ENCODE data around the gene MARCHF2. TPM values are rescaled to one million over a fixed set of nuclear protein-coding genes. Genes with fewer than 3 reads are reported as not detected.
"Not testable (repeated sequence)": the region's sequence is repeated elsewhere in the genome, so short reads cannot be mapped to it uniquely, and the experiment has no call there.

Gene MARCHF2
- total and polyA plus RNA-seq, 9 of the 15 experiments (the other 6 are each of a cell fraction or from before 2014, with no cell fraction given) = 0.39 to 6.4 (median 2.2) TPM

GRCh38 chr19:8379156-8379891 lies 33.8 kb upstream of the MARCHF2 start:
- H3K4me1 ChIP-seq (replicated peaks in 1 of 2; ENCODE audit: control insufficient read depth in 2 of 2, insufficient read depth in 2 of 2, low read length in 2 of 2); H3K9me1 ChIP-seq (ENCODE audit: control insufficient read depth, insufficient read depth, low read length); ATAC-seq; H3K36me3 ChIP-seq (ENCODE audit: control insufficient read depth, insufficient read depth, low read length); H4K20me1 ChIP-seq (replicated peaks; ENCODE audit: control insufficient read depth, insufficient read depth, low read length); FAIRE-seq; H3K79me2 ChIP-seq (ENCODE audit: control insufficient read depth, insufficient read depth, low read length); H3K9me3 ChIP-seq (replicated peaks; ENCODE audit: control insufficient read depth, insufficient read depth, low read depth, low read length); H3K9ac ChIP-seq (ENCODE audit: insufficient read depth in 1 of 2, low read depth in 2 of 2, low read length in 2 of 2); H3K27ac ChIP-seq (ENCODE audit: extremely low read depth, low read depth, low read length); BruUV-seq (replicated peaks); CTCF ChIA-PET (ENCODE audit: low intra/inter-chr PET ratio); H3K27me3 ChIP-seq (ENCODE audit: control insufficient read depth in 2 of 2, insufficient read depth in 2 of 2, low read length in 2 of 2); in situ Hi-C loops (cut with MboI); intact Hi-C loops (cut with micrococcal nuclease); H2AFZ ChIP-seq (ENCODE audit: low read depth, low read length); DNase-seq (ENCODE audit: extremely low read depth in 1 of 4, low spot score in 3 of 4): not testable (repeated sequence)
- peak; percentile 59 for TF ChIP-seq FOS (IDR thresholded peaks at IDR 0.05; ENCODE audit: extremely low read depth, insufficient read length)
- peak; percentile 61 for TF ChIP-seq MAFG (tag; conservative IDR thresholded peaks at IDR 0.05)
- TF ChIP-seq ASH1L (IDR thresholded peaks at IDR 0.05; ENCODE audit: borderline replicate concordance, low read depth, partially characterized antibody) = peak; percentile 82
- 0 out of 2 replicates have a peak, but pooled peaks have one; percentile 41 for TF ChIP-seq MBD2 (IDR thresholded peaks at IDR 0.05; ENCODE audit: borderline replicate concordance, low read depth)
- peak; percentile 85 for TF ChIP-seq NFYB (IDR thresholded peaks at IDR 0.05; ENCODE audit: extremely low read depth, insufficient read length)
- 0 out of 2 replicates have a peak, but pooled peaks have one; percentile 82 for TF ChIP-seq THRAP3 (IDR thresholded peaks at IDR 0.05; ENCODE audit: borderline replicate concordance)
- TF ChIP-seq NFRKB (IDR thresholded peaks at IDR 0.05; ENCODE audit: low read depth) = peak; percentile 67; the same call in 1 of the 2 replicates
- TF ChIP-seq SUPT5H (IDR thresholded peaks at IDR 0.05) = peak; percentile 68
- TF ChIP-seq KDM5B (IDR thresholded peaks at IDR 0.05; ENCODE audit: insufficient replicate concordance, low read depth, low read length) = peak; percentile 31
- TF ChIP-seq MTA3 (IDR thresholded peaks at IDR 0.05; ENCODE audit: borderline replicate concordance) = 0 out of 2 replicates have a peak, but pooled peaks have one; percentile 50
- TF ChIP-seq POLR2A (conservative IDR thresholded peaks at IDR 0.05) = peak; percentile 70
- TF ChIP-seq TBP (optimal IDR thresholded peaks at IDR 0.05; ENCODE audit: low read depth, low read length) = peak; percentile 28
- peak; percentile 85 for TF ChIP-seq C11orf30 (IDR thresholded peaks at IDR 0.05; ENCODE audit: low read depth)
- TF ChIP-seq SP1 (CRISPR knock-in tag; IDR thresholded peaks at IDR 0.05) = 0 out of 2 replicates have a peak, but pooled peaks have one; percentile 17
- TF ChIP-seq POLR2B (IDR thresholded peaks at IDR 0.05; ENCODE audit: low read depth, partially characterized antibody) = peak; percentile 32
- peak; percentile 91 for TF ChIP-seq ZNF316 (IDR thresholded peaks at IDR 0.05)
- POLR2A ChIA-PET = interaction anchor here (0.6 to 1.3 kb wide), 8 partner anchors 8 to 149 kb away, joined by 4 read pairs; partner anchors contain the start of gene ANGPTL4
- Histone ChIP-seq H3K4me2 (ENCODE audit: insufficient read depth, low read length) (peak overlapping the region; percentile 52; the same call in 1 of the 2 replicates), H3K4me3 (peak overlapping the region; percentile 26)
- WGBS (ENCODE audit: insufficient coverage, low coverage, missing lambda C conversion rate) = 69% methylated on average over 13 of the region's 13 CpGs
